Activated CD4-positive, alpha-beta memory T cell treated with anti-CD3 and anti-CD28 coated beads, Interleukin-2, amount 10 ng/mL, durations not matched to agents 7 days and 5 days (primary cell): ENCODE results near the gene PDE6H. TPM values are rescaled to one million over a fixed set of nuclear protein-coding genes. Genes with fewer than 3 reads are reported as not detected.

Source experiments
- CTCF ChIA-PET: fragments of 350-600 bp; sonication (Branson Sonifier 250); formaldehyde crosslinking; loops from one replicate; lab custom pipeline; 2021; ENCODE audit warnings: antibody characterized with exemption, inconsistent platforms; lab: Charles Lee
- POLR2A ChIA-PET: fragments of 350-600 bp; sonication (Branson Sonifier 250); formaldehyde crosslinking; loops from one replicate; lab custom pipeline; 2021; ENCODE audit warnings: antibody characterized with exemption; lab: Charles Lee
- DNase-seq: peaks from one replicate; pipeline ENCODE4 v3.0.0-alpha.2; 2020
- H3K27ac Mint-ChIP-seq: one replicate; pipeline ENCODE4 v1.8.0; 2021; ENCODE audit warnings: mild to moderate bottlenecking, mixed read lengths
- H3K27me3 Mint-ChIP-seq: one replicate; pipeline ENCODE4 v1.8.0; 2021; ENCODE audit warnings: mixed read lengths
- H3K36me3 Mint-ChIP-seq: one replicate; pipeline ENCODE4 v1.8.0; 2021; ENCODE audit warnings: low read depth, mixed read lengths
- H3K4me1 Mint-ChIP-seq: one replicate; pipeline ENCODE4 v1.8.0; 2021; ENCODE audit warnings: mixed read lengths
- H3K4me3 Mint-ChIP-seq: one replicate; pipeline ENCODE4 v1.8.0; 2021; ENCODE audit warnings: mild to moderate bottlenecking, mixed read lengths
- H3K9me3 Mint-ChIP-seq: one replicate; pipeline ENCODE4 v1.8.0; 2021; ENCODE audit warnings: mixed read lengths
- total RNA-seq, 2 experiments: library from RNA; stranded (reverse); gene quantifications; one replicate each; pipeline ENCODE4 v1.2.3, GENCODE V29; 2021

Gene PDE6H
- total RNA-seq, 2 experiments from 2014 or later = not detected

GRCh38 chr12:14952299-14952921 lies 20.4 kb upstream of the PDE6H start:
- peaks cover 90% of the 10 kb centered on the region for H3K36me3 Mint-ChIP-seq
- peak overlapping the region; percentile 96 for H3K27ac Mint-ChIP-seq
- ChIA-PET CTCF (interaction anchor here (0.5 to 1.0 kb wide), 4 partner anchors 31 to 200 kb away, joined by 3 to 4 read pairs (median 3); no protein-coding TSS in a partner anchor), POLR2A (interaction anchor here (1.1 to 5.0 kb wide), 5 partner anchors 7 to 182 kb away, joined by 3 to 24 read pairs (median 19); partner anchors contain the start of genes ARHGDIB and ERP27)
- DNase-seq = peak; percentile 51
- H3K4me1 Mint-ChIP-seq = peaks cover 93% of the 10 kb centered on the region
- peak overlapping the region; percentile 82 for H3K4me3 Mint-ChIP-seq
- no peaks in the 10 kb centered on the region for H3K9me3 Mint-ChIP-seq
- H3K27me3 Mint-ChIP-seq = no peaks in the 10 kb centered on the region

- POLR2A ChIA-PET = interaction anchor here (0.9 to 5.0 kb wide), 8 partner anchors 9 to 567 kb away, joined by 3 to 24 read pairs (median 4); a partner anchor contains a TSS
- peaks cover 92% of the 10 kb centered on the region for H3K36me3 Mint-ChIP-seq
These were observed 19.1 kb upstream of the PDE6H start for GRCh38 chr12:14953752-14954151.

GRCh38 chr12:14954269-14954668 lies 18.6 kb upstream of the PDE6H start:
- DNase-seq = no peak
- POLR2A ChIA-PET = interaction anchor here (0.7 to 5.0 kb wide), 9 partner anchors 9 to 567 kb away, joined by 3 to 24 read pairs (median 4); a partner anchor contains a TSS
- H3K9me3 Mint-ChIP-seq = no peaks in the 10 kb centered on the region
- CTCF ChIA-PET = interaction anchor here (1.4 kb wide), 1 partner anchor 179 kb away, joined by 3 read pairs; no protein-coding TSS in a partner anchor
- H3K27me3 Mint-ChIP-seq = no peaks in the 10 kb centered on the region
- peaks cover 92% of the 10 kb centered on the region for H3K36me3 Mint-ChIP-seq
- H3K4me3 Mint-ChIP-seq = peak overlapping the region; percentile 69
- H3K4me1 Mint-ChIP-seq = peaks cover 84% of the 10 kb centered on the region
- H3K27ac Mint-ChIP-seq = peak overlapping the region; percentile 96

More at GRCh38 chr12:14953752-14954151, 19.1 kb upstream of the PDE6H start:
- DNase-seq = no peak
- H3K27ac Mint-ChIP-seq = peak overlapping the region; percentile 96
- H3K4me1 Mint-ChIP-seq = peaks cover 90% of the 10 kb centered on the region
- no peaks in the 10 kb centered on the region for H3K27me3 Mint-ChIP-seq
- H3K4me3 Mint-ChIP-seq = peak overlapping the region; percentile 69
- no peaks in the 10 kb centered on the region for H3K9me3 Mint-ChIP-seq
- CTCF ChIA-PET = interaction anchor here (1.4 kb wide), 1 partner anchor 178 kb away, joined by 3 read pairs; no protein-coding TSS in a partner anchor

- CTCF ChIA-PET = no interaction called here
- H3K27ac Mint-ChIP-seq = peak overlapping the region; percentile 96
- no peaks in the 10 kb centered on the region for H3K27me3 Mint-ChIP-seq
- H3K9me3 Mint-ChIP-seq = no peaks in the 10 kb centered on the region
- peaks cover 91% of the 10 kb centered on the region for H3K36me3 Mint-ChIP-seq
- POLR2A ChIA-PET = interaction anchor here (1.0 to 8.8 kb wide), 7 partner anchors 10 to 184 kb away, joined by 3 to 110 read pairs (median 3); partner anchors contain the start of genes C12orf60 and WBP11
- peaks cover 64% of the 10 kb centered on the region for H3K4me1 Mint-ChIP-seq
- peak overlapping the region; percentile 96 for H3K4me3 Mint-ChIP-seq
- DNase-seq = peak; percentile 39
These were observed 16.6 kb upstream of the PDE6H start for GRCh38 chr12:14956024-14956891.

- Mint-ChIP-seq H3K27me3 (no peaks in the 10 kb centered on the region), H3K27ac (peak overlapping the region; percentile 96), H3K4me1 (peaks cover 58% of the 10 kb centered on the region), H3K4me3 (peak overlapping the region; percentile 96), H3K9me3 (no peaks in the 10 kb centered on the region), H3K36me3 (peaks cover 86% of the 10 kb centered on the region)
- ChIA-PET POLR2A (interaction anchor here (0.6 to 8.8 kb wide), 7 partner anchors 10 to 185 kb away, joined by 3 to 110 read pairs (median 5); partner anchors contain the start of genes C12orf60 and WBP11), CTCF (interaction anchor here (0.9 kb wide), 1 partner anchor 187 kb away, joined by 3 read pairs; no protein-coding TSS in a partner anchor)
- no peak for DNase-seq
These were observed 15.9 kb upstream of the PDE6H start for GRCh38 chr12:14956905-14957304.

- no peaks in the 10 kb centered on the region for H3K9me3 Mint-ChIP-seq
- CTCF ChIA-PET = interaction anchor here (0.9 kb wide), 1 partner anchor 188 kb away, joined by 3 read pairs; no protein-coding TSS in a partner anchor
- H3K36me3 Mint-ChIP-seq = peaks cover 79% of the 10 kb centered on the region
These were observed 15.2 kb upstream of the PDE6H start for GRCh38 chr12:14957551-14958168.

GRCh38 chr12:14958361-14959125 lies 14.3 kb upstream of the PDE6H start:
- Mint-ChIP-seq H3K27me3 (no peaks in the 10 kb centered on the region), H3K36me3 (peaks cover 72% of the 10 kb centered on the region), H3K27ac (peak overlapping the region; percentile 96), H3K4me1 (peaks cover 49% of the 10 kb centered on the region), H3K9me3 (no peaks in the 10 kb centered on the region), H3K4me3 (peak overlapping the region; percentile 96)
- ChIA-PET POLR2A (interaction anchor here (1.0 to 8.8 kb wide), 8 partner anchors 7 to 592 kb away, joined by 3 to 110 read pairs (median 10); partner anchors contain the start of genes ATF7IP, C12orf60, ERP27 and WBP11), CTCF (interaction anchor here (0.9 to 1.5 kb wide), 4 partner anchors 10 to 189 kb away, joined by 3 to 10 read pairs (median 6); partner anchors contain the start of gene ERP27)
- no peak for DNase-seq

More at GRCh38 chr12:14957551-14958168, 15.2 kb upstream of the PDE6H start:
- H3K27me3 Mint-ChIP-seq = no peaks in the 10 kb centered on the region
- H3K4me1 Mint-ChIP-seq = peaks cover 51% of the 10 kb centered on the region
- DNase-seq = no peak
- POLR2A ChIA-PET = interaction anchor here (0.6 to 8.8 kb wide), 5 partner anchors 11 to 186 kb away, joined by 3 to 110 read pairs (median 12); partner anchors contain the start of genes C12orf60 and WBP11
- peak overlapping the region; percentile 96 for H3K27ac Mint-ChIP-seq
- H3K4me3 Mint-ChIP-seq = peak overlapping the region; percentile 96

- ChIA-PET CTCF (interaction anchor here (0.9 to 1.5 kb wide), 4 partner anchors 11 to 189 kb away, joined by 3 to 10 read pairs (median 6); partner anchors contain the start of gene ERP27), POLR2A (interaction anchor here (1.0 to 8.8 kb wide), 12 partner anchors 8 to 593 kb away, joined by 3 to 110 read pairs (median 5); partner anchors contain the start of genes ATF7IP, C12orf60, ERP27 and WBP11)
- Mint-ChIP-seq H3K4me1 (peaks cover 49% of the 10 kb centered on the region), H3K36me3 (peaks cover 67% of the 10 kb centered on the region), H3K4me3 (peak overlapping the region; percentile 96), H3K9me3 (no peaks in the 10 kb centered on the region), H3K27ac (peak overlapping the region; percentile 96), H3K27me3 (no peaks in the 10 kb centered on the region)
- DNase-seq = peak; percentile 51
These were observed 13.8 kb upstream of the PDE6H start for GRCh38 chr12:14959126-14959440.

- Mint-ChIP-seq H3K27me3 (no peaks in the 10 kb centered on the region), H3K27ac (peak overlapping the region; percentile 96), H3K9me3 (no peaks in the 10 kb centered on the region), H3K4me3 (peak overlapping the region; percentile 96), H3K36me3 (peaks cover 63% of the 10 kb centered on the region), H3K4me1 (peaks cover 49% of the 10 kb centered on the region)
- DNase-seq = no peak
- ChIA-PET CTCF (interaction anchor here (0.9 to 1.5 kb wide), 4 partner anchors 11 to 189 kb away, joined by 3 to 10 read pairs (median 6); partner anchors contain the start of gene ERP27), POLR2A (interaction anchor here (1.0 to 8.8 kb wide), 12 partner anchors 8 to 593 kb away, joined by 3 to 110 read pairs (median 5); partner anchors contain the start of genes ATF7IP and ERP27)
These were observed 13.4 kb upstream of the PDE6H start for GRCh38 chr12:14959463-14959862.

GRCh38 chr12:14959916-14960496 lies 12.8 kb upstream of the PDE6H start:
- ChIA-PET POLR2A (interaction anchor here (1.1 to 8.8 kb wide), 10 partner anchors 9 to 594 kb away, joined by 3 to 110 read pairs (median 5); partner anchors contain the start of gene ATF7IP), CTCF (interaction anchor here (1.1 to 1.5 kb wide), 3 partner anchors 12 to 190 kb away, joined by 5 to 10 read pairs (median 6); partner anchors contain the start of gene ERP27)
- no peaks in the 10 kb centered on the region for H3K27me3 Mint-ChIP-seq
- H3K36me3 Mint-ChIP-seq = peaks cover 59% of the 10 kb centered on the region
- DNase-seq = no peak
- H3K27ac Mint-ChIP-seq = peak overlapping the region; percentile 96
- H3K4me3 Mint-ChIP-seq = peak overlapping the region; percentile 96
- peaks cover 50% of the 10 kb centered on the region for H3K4me1 Mint-ChIP-seq
- H3K9me3 Mint-ChIP-seq = no peaks in the 10 kb centered on the region
